ENCODE measurements around the gene OSBPL9. TPM values are rescaled to one million over a fixed set of nuclear protein-coding genes. Genes with fewer than 3 reads are reported as not detected.

The OSBPL9 gene
- total RNA-seq, 2 experiments from 2014 or later, result 52.5 to 55.9 TPM

- H3K27me3 Mint-ChIP-seq, result no peaks in the 10 kb centered on the region
- H3K4me3 Mint-ChIP-seq, result no peak overlapping the region
- no peaks in the 10 kb centered on the region for H3K9me3 Mint-ChIP-seq
- peaks cover 17% of the 10 kb centered on the region for H3K4me1 Mint-ChIP-seq
- no peak for DNase-seq
- no peak overlapping the region for H3K27ac Mint-ChIP-seq
- peaks cover 12% of the 10 kb centered on the region for H3K36me3 Mint-ChIP-seq
Measured at GRCh38 chr1:51756290-51756689, 139.4 kb downstream of the OSBPL9 start.

GRCh38 chr1:51758310-51758709 is 141.4 kb downstream of the OSBPL9 start:
- Mint-ChIP-seq H3K9me3 (no peaks in the 10 kb centered on the region), H3K27ac (no peak overlapping the region), H3K27me3 (no peaks in the 10 kb centered on the region), H3K4me1 (peaks cover 16% of the 10 kb centered on the region), H3K36me3 (peaks cover 3% of the 10 kb centered on the region), H3K4me3 (no peak overlapping the region)
- DNase-seq, result no peak

DNA sequence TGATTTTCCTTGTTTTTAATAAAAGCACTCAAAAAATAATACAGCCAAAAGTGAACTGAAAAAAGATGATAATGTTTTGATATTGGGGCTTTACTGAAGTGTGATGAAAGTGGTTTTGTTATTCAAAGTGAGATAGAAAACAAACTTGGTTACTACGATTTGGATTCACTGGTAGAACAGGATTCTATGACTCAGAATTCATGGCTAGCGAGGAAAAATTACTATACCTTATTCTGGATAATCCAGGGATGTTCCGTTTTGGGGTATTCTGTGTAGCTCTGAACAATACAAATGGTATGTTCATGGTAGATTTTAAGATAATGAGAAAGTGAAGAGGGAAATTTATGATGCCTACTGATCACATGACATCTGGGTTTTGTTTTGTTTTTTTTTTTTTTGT is 144.0 kb downstream of the OSBPL9 start:
- no peaks in the 10 kb centered on the region for H3K9me3 Mint-ChIP-seq
- DNase-seq, result no peak
- no peak overlapping the region for H3K27ac Mint-ChIP-seq
- peaks cover 16% of the 10 kb centered on the region for H3K4me1 Mint-ChIP-seq
- H3K36me3 Mint-ChIP-seq, result peaks cover 3% of the 10 kb centered on the region
- H3K4me3 Mint-ChIP-seq, result no peak overlapping the region
- H3K27me3 Mint-ChIP-seq, result no peaks in the 10 kb centered on the region

- Mint-ChIP-seq H3K4me3 (no peak overlapping the region), H3K4me1 (peaks cover 16% of the 10 kb centered on the region), H3K36me3 (peaks cover 6% of the 10 kb centered on the region), H3K9me3 (no peaks in the 10 kb centered on the region), H3K27me3 (no peaks in the 10 kb centered on the region), H3K27ac (peak overlapping the region; percentile 7)
- no peak for DNase-seq
Measured at GRCh38 chr1:51761351-51761750, 144.5 kb downstream of the OSBPL9 start.

DNA sequence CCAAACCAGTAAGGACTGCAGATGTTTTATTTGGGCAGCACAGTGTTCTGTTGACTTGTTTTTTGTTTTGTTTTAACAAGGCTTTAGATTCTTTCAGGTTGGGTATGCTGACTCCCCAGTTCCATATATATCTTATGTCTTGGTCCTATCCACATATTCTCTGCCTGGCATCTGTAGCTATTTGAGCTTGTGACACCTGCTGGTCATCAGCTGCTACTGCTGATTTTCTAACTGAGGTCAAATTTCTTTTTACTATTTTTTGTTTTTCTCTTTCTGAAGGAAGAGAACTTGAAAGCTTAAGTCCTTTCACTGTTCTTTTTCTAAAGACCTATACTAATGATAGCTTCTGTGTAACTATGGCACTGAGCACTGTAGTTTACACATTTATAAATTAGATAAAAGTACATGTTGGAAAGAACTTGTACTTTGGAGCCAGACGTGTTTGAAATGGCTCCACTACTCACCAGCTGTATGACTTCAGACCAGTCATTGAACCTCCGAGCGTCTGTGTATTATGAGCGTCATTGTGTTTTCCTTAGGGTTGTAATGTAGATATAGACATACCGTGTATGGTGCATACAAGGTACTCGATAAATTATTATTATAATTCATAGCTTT is 152.2 kb downstream of the OSBPL9 start:
- no peak for DNase-seq
- H3K9me3 Mint-ChIP-seq, result no peaks in the 10 kb centered on the region
- peaks cover 20% of the 10 kb centered on the region for H3K36me3 Mint-ChIP-seq
- H3K4me3 Mint-ChIP-seq, result no peak overlapping the region
- H3K4me1 Mint-ChIP-seq, result peaks cover 12% of the 10 kb centered on the region
- H3K27ac Mint-ChIP-seq, result no peak overlapping the region
- H3K27me3 Mint-ChIP-seq, result no peaks in the 10 kb centered on the region

- peaks cover 11% of the 10 kb centered on the region for H3K36me3 Mint-ChIP-seq
- H3K27ac Mint-ChIP-seq, result no peak overlapping the region
- H3K27me3 Mint-ChIP-seq, result no peaks in the 10 kb centered on the region
Measured at GRCh38 chr1:51776408-51776807, 159.5 kb downstream of the OSBPL9 start.

DNA sequence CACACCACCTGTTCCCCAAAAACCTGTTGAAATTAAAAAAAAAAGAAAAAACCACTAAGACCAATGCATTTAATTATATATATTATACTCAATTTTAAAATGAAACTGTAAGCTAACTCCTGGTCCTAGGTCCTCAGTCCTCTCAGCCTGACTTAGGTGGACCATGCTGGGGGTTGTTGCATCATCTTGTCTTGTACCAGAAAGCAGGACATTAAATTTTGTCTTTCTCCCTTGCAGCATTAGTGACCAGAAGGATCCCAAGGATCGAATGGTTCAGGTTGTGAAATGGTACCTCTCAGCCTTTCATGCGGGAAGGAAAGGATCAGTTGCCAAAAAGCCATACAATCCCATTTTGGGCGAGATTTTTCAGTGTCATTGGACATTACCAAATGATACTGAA is 164.0 kb downstream of the OSBPL9 start:
- peaks cover 2% of the 10 kb centered on the region for H3K4me1 Mint-ChIP-seq
- no peaks in the 10 kb centered on the region for H3K9me3 Mint-ChIP-seq
- H3K4me3 Mint-ChIP-seq, result no peak overlapping the region
- DNase-seq, result no peak
- H3K27me3 Mint-ChIP-seq, result no peaks in the 10 kb centered on the region
- H3K36me3 Mint-ChIP-seq, result peaks cover 9% of the 10 kb centered on the region
- no peak overlapping the region for H3K27ac Mint-ChIP-seq

More at GRCh38 chr1:51776408-51776807, 159.5 kb downstream of the OSBPL9 start:
- Mint-ChIP-seq H3K4me1 (peaks cover 12% of the 10 kb centered on the region), H3K4me3 (no peak overlapping the region), H3K9me3 (no peaks in the 10 kb centered on the region)
- no peak for DNase-seq

- no peak for DNase-seq
- no peak overlapping the region for H3K27ac Mint-ChIP-seq
- H3K27me3 Mint-ChIP-seq, result no peaks in the 10 kb centered on the region
- no peak overlapping the region for H3K4me3 Mint-ChIP-seq
- no peaks in the 10 kb centered on the region for H3K9me3 Mint-ChIP-seq
- peaks cover 7% of the 10 kb centered on the region for H3K36me3 Mint-ChIP-seq
- no peaks in the 10 kb centered on the region for H3K4me1 Mint-ChIP-seq
Measured at GRCh38 chr1:51784997-51785421, 168.1 kb downstream of the OSBPL9 start.

DNA sequence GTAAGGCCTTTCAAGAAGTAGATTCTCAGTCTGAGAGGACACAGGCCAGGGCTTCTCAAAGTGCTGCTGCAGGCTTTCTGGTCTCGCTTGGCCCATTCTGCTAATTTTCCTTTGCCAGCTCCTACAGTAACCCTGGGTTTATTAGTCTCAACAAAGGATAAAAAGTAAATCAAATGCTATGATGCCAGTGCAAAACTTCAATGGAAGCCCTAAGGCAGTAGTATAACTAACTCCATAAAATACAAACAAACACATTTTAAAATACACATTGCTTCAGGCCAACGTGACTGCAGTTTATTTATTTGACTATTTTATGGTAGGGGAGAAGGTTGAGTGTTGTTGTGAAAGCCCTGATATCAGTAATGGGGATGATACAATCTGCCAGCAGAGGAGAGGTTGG is 172.0 kb downstream of the OSBPL9 start:
- H3K27ac Mint-ChIP-seq, result peak overlapping the region; percentile 21

GRCh38 chr1:51789342-51789741 is 172.4 kb downstream of the OSBPL9 start:
- Mint-ChIP-seq H3K27ac (peak overlapping the region; percentile 21), H3K9me3 (no peaks in the 10 kb centered on the region), H3K4me3 (no peak overlapping the region), H3K4me1 (peaks cover 14% of the 10 kb centered on the region), H3K27me3 (no peaks in the 10 kb centered on the region), H3K36me3 (peaks cover 22% of the 10 kb centered on the region)
- DNase-seq, result no peak

More for the DNA sequence above, 172.0 kb downstream of the OSBPL9 start:
- no peaks in the 10 kb centered on the region for H3K27me3 Mint-ChIP-seq
- H3K4me1 Mint-ChIP-seq, result peaks cover 14% of the 10 kb centered on the region
- DNase-seq, result no peak
- H3K9me3 Mint-ChIP-seq, result no peaks in the 10 kb centered on the region
- H3K36me3 Mint-ChIP-seq, result peaks cover 19% of the 10 kb centered on the region
- no peak overlapping the region for H3K4me3 Mint-ChIP-seq

- no peak for DNase-seq
- no peak overlapping the region for H3K27ac Mint-ChIP-seq
- H3K4me1 Mint-ChIP-seq, result peaks cover 14% of the 10 kb centered on the region
- H3K36me3 Mint-ChIP-seq, result peaks cover 24% of the 10 kb centered on the region
- no peaks in the 10 kb centered on the region for H3K27me3 Mint-ChIP-seq
- no peak overlapping the region for H3K4me3 Mint-ChIP-seq
- no peaks in the 10 kb centered on the region for H3K9me3 Mint-ChIP-seq
Measured at GRCh38 chr1:51790385-51790784, 173.5 kb downstream of the OSBPL9 start.

DNA sequence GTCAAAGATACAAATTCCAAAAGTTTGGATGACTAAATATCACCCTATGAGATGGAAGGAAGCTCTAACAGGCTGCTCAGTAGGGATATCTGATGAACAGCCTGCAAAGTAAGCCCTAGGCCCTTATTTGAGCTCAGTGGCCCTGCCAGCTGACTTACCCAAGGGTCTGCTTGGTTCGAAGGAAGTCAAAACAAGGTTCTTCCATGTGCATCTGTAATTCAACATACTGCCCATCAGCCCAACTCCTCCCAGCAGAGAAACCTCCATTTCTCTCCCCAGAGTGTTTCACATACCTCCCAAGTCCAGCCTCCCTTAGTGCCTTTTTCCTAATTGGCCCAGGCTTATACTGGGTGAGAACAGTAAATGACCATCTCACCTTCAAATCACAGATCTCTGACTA is 175.0 kb downstream of the OSBPL9 start:
- peak overlapping the region; percentile 34 for H3K27ac Mint-ChIP-seq
- no peaks in the 10 kb centered on the region for H3K9me3 Mint-ChIP-seq
- H3K27me3 Mint-ChIP-seq, result no peaks in the 10 kb centered on the region
- no peak for DNase-seq
- peaks cover 14% of the 10 kb centered on the region for H3K4me1 Mint-ChIP-seq
- no peak overlapping the region for H3K4me3 Mint-ChIP-seq
- H3K36me3 Mint-ChIP-seq, result peaks cover 24% of the 10 kb centered on the region

GRCh38 chr1:51792864-51793263 is 176.0 kb downstream of the OSBPL9 start:
- Mint-ChIP-seq H3K36me3 (peaks cover 24% of the 10 kb centered on the region), H3K27ac (peak overlapping the region; percentile 67), H3K4me1 (peaks cover 14% of the 10 kb centered on the region), H3K9me3 (no peaks in the 10 kb centered on the region), H3K4me3 (no peak overlapping the region), H3K27me3 (no peaks in the 10 kb centered on the region)
- DNase-seq, result peak; percentile 4

DNA sequence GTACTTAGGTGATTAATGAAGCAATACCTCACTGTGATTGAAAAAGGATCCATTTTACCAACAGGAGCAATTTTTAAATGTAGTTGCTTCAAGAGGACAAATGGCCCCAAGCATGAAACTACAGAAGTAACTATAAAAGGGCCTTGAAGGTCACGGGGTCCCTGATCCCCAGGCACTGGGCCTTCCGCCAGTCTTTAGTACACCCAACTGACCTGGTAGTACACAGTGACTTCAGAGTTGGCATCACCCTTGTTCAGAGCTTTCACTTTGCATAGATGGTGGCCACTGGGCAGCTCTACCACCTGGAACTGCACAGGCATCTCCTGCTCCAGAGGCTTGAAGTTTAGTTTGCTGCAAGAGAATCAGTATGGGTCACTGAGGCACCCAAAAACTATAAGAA is 177.4 kb downstream of the OSBPL9 start:
- Mint-ChIP-seq H3K9me3 (no peaks in the 10 kb centered on the region), H3K4me3 (no peak overlapping the region), H3K27me3 (no peaks in the 10 kb centered on the region), H3K4me1 (peaks cover 14% of the 10 kb centered on the region), H3K36me3 (peaks cover 22% of the 10 kb centered on the region), H3K27ac (peak overlapping the region; percentile 32)
- no peak for DNase-seq

DNA sequence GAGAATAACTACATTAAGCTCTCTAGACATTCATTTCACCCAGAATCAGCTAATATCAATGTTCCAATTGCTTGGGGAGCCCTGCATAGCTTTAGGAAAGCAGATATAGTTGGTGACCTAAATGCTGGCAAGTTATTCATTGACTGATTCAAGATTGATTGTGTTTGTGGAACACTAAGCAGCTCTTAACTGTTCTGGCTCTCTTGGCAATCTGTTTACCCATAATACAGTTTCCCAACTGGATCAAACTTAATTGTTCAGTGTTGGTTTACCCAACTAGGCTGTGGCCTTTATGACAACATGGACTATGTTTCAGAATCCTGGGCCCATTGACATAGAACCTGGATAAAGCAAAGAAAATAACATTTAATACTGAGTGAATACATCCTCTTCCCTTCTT is 178.0 kb downstream of the OSBPL9 start:
- Mint-ChIP-seq H3K9me3 (no peaks in the 10 kb centered on the region), H3K27ac (no peak overlapping the region), H3K36me3 (peaks cover 20% of the 10 kb centered on the region), H3K4me1 (peaks cover 14% of the 10 kb centered on the region), H3K4me3 (no peak overlapping the region), H3K27me3 (no peaks in the 10 kb centered on the region)
- DNase-seq, result no peak

GRCh38 chr1:51799372-51799771 is 182.5 kb downstream of the OSBPL9 start:
- Mint-ChIP-seq H3K27me3 (no peaks in the 10 kb centered on the region), H3K4me1 (no peaks in the 10 kb centered on the region), H3K9me3 (no peaks in the 10 kb centered on the region), H3K36me3 (peaks cover 8% of the 10 kb centered on the region), H3K4me3 (no peak overlapping the region), H3K27ac (no peak overlapping the region)
- no peak for DNase-seq
